ENCODE measurements around the gene TTLL10. TPM values are rescaled to one million over a fixed set of nuclear protein-coding genes. Genes with fewer than 3 reads are reported as not detected.
A peak's percentile ranks its signal among the peaks of the same experiment; 100 is the strongest.

TTLL10 gene
- total and polyA plus RNA-seq, 2 of the 8 experiments (the other 6 are each of a cell fraction or from before 2014, with no cell fraction given) = 1.1 to 1.7 TPM

GRCh38 chr1:1196431-1197187 lies 22.9 kb downstream of the TTLL10 start:
- H3K79me2 ChIP-seq (ENCODE audit: control insufficient read depth in 1 of 2, insufficient read depth in 2 of 2, low read length in 2 of 2) = no peaks in the 10 kb centered on the region
- no peak overlapping the region for H3K14ac ChIP-seq (ENCODE audit: insufficient read length)
- no peaks in the 10 kb centered on the region for H4K20me1 ChIP-seq (replicated peaks in 1 of 2; ENCODE audit: control insufficient read depth in 1 of 2, insufficient read depth in 2 of 2, low read length in 2 of 2)
- H3K23ac ChIP-seq (ENCODE audit: insufficient read length) = no peak overlapping the region
- 0 out of 2 replicates have a peak overlapping the region, but pooled peaks have one; percentile 40 for H2BK15ac ChIP-seq (ENCODE audit: low read length)
- no peak overlapping the region for H2BK5ac ChIP-seq (ENCODE audit: low read depth, low read length)
- no peak overlapping the region for H4K8ac ChIP-seq (ENCODE audit: extremely low read depth, insufficient read depth, low read length)
- H4K91ac ChIP-seq (replicated peaks; ENCODE audit: insufficient read length, low read length) = no peak overlapping the region
- H2AK5ac ChIP-seq (ENCODE audit: low read depth, low read length) = no peak overlapping the region
- no peak overlapping the region for H2AFZ ChIP-seq (ENCODE audit: low read length)
- H3K4ac ChIP-seq (replicated peaks; ENCODE audit: insufficient read length, low read depth, low read length) = no peak overlapping the region
- no peak overlapping the region for H2BK12ac ChIP-seq (ENCODE audit: low read depth, low read length)
- H3K27ac ChIP-seq (ENCODE audit: low read depth, low read length) = no peak overlapping the region
- no peak overlapping the region for H3K4me3 ChIP-seq (ENCODE audit: extremely low read depth in 1 of 4, insufficient read depth in 2 of 4, low read depth in 3 of 4, low read length in 4 of 4)
- DNase-seq (ENCODE audit: low read depth in 1 of 2, low spot score in 2 of 2) (no peak), FAIRE-seq (no peak)
- ChIA-PET POLR2A (ENCODE audit: partially characterized antibody) (no interaction called here), CTCF (ENCODE audit: partially characterized antibody) (interaction anchor here (1.2 to 3.5 kb wide), 3 partner anchors 74 to 213 kb away, joined by 3 to 14 read pairs (median 3); no protein-coding TSS in a partner anchor)
- H3K4me2 ChIP-seq (ENCODE audit: insufficient read depth in 1 of 2, low read depth in 2 of 2, low read length in 2 of 2) = no peak overlapping the region
- no peak for TF ChIP-seq ATF2 (IDR thresholded peaks at IDR 0.05; ENCODE audit: low read length)
- no peak for TF ChIP-seq CHD1 (IDR thresholded peaks at IDR 0.05; ENCODE audit: low read depth, low read length)
- no peak for TF ChIP-seq POLR2AphosphoS5 (IDR thresholded peaks at IDR 0.05; ENCODE audit: low read depth, low read length)
- no peak for TF ChIP-seq SIN3A (conservative IDR thresholded peaks at IDR 0.05 in 1 of 2, IDR thresholded peaks at IDR 0.05 in 1 of 2; ENCODE audit: low read depth in 1 of 2, low read length in 2 of 2)
- no peak for TF ChIP-seq SP2 (IDR thresholded peaks at IDR 0.05; ENCODE audit: low read length)
- no peak for TF ChIP-seq E2F6 (IDR thresholded peaks at IDR 0.05)
- TF ChIP-seq SP1 (IDR thresholded peaks at IDR 0.05; ENCODE audit: low read depth, low read length) = no peak
- H2BK120ac ChIP-seq (replicated peaks; ENCODE audit: low read depth, low read length) = no peak overlapping the region
- no peak overlapping the region for H3K9ac ChIP-seq (replicated peaks in 1 of 4; ENCODE audit: extremely low read depth in 1 of 4, low read depth in 3 of 4, low read length in 3 of 4)
- no peak overlapping the region for H3K56ac ChIP-seq (replicated peaks; ENCODE audit: insufficient read length, low read depth, low read length)
- H4K5ac ChIP-seq (ENCODE audit: insufficient read length, low read depth, low read length) = no peak overlapping the region
- no peaks in the 10 kb centered on the region; the same call in 1 of the 2 replicates for H3K23me2 ChIP-seq (ENCODE audit: low read depth, low read length)
- peaks cover 0 to 3% (median 1%) of the 10 kb centered on the region in 4 experiments; a peak in 4 of 7 replicates for H3K27me3 ChIP-seq (replicated peaks in 1 of 4; ENCODE audit: control insufficient read depth in 3 of 4, extremely low read depth in 1 of 4, insufficient read depth in 3 of 4, low read length in 3 of 4)
- no peak overlapping the region for H3K18ac ChIP-seq (ENCODE audit: extremely low read depth, low read length)
- peaks cover 0 to 4% (median under 1%) of the 10 kb centered on the region in 4 experiments; a peak in 4 of 7 replicates for H3K4me1 ChIP-seq (replicated peaks in 1 of 4; ENCODE audit: control insufficient read depth in 3 of 4, insufficient read depth in 4 of 4, low read length in 3 of 4)
- H3K9me3 ChIP-seq (ENCODE audit: insufficient read depth in 2 of 2, low read depth in 1 of 2, low read length in 1 of 2) = peaks cover 3 to 9% of the 10 kb centered on the region in 2 experiments; a peak in 3 of 4 replicates
- H3K36me3 ChIP-seq (ENCODE audit: control insufficient read depth in 2 of 4, insufficient read depth in 4 of 4, low read length in 3 of 4) = no peaks in the 10 kb centered on the region
- H2BK20ac ChIP-seq (ENCODE audit: low read length) = no peak overlapping the region
- 90% methylated on average over 11 of the region's 13 CpGs; no CpG with 5 or more reads in 1 of the 2 experiments for WGBS, 2 experiments (ENCODE audit: extremely low coverage in 1 of 2, insufficient coverage in 1 of 2, insufficient read length in 1 of 2, insufficient replicate concordance in 2 of 2, low coverage in 1 of 2, low lambda C conversion rate in 2 of 2, missing lambda C conversion rate in 1 of 2)
- H3K79me1 ChIP-seq (ENCODE audit: low read depth, low read length) = no peaks in the 10 kb centered on the region

All from H1 (cell line).